Activated naive CD4-positive, alpha-beta T cell treated with anti-CD3 and anti-CD28 coated beads, Interleukin-2, amount 50 U/mL, for 16 hours (primary cell): ENCODE data around the gene STAB2.
"Not testable (repeated sequence)": the region's sequence is repeated elsewhere in the genome, so short reads cannot be mapped to it uniquely, and the experiment has no call there.

Source experiments
- DNase-seq: peaks from one replicate; pipeline ENCODE4 v3.0.0-alpha.2; 2020

The STAB2 gene

GRCh38 chr12:103785243-103786031 lies 198.4 kb downstream of the STAB2 start:
- DNase-seq = no peak

- no peak for DNase-seq
Measured at GRCh38 chr12:103786201-103786600, 199.1 kb downstream of the STAB2 start.

GRCh38 chr12:103791350-103791920 lies 204.4 kb downstream of the STAB2 start:
- no peak for DNase-seq

- DNase-seq = no peak
Measured at GRCh38 chr12:103793046-103793445, 206.0 kb downstream of the STAB2 start.

GRCh38 chr12:103793512-103794045 lies 206.5 kb downstream of the STAB2 start:
- DNase-seq = no peak

GRCh38 chr12:103794309-103795213 lies 207.5 kb downstream of the STAB2 start:
- no peak for DNase-seq

- DNase-seq = no peak
Measured at GRCh38 chr12:103798586-103798985, 211.5 kb downstream of the STAB2 start.

- DNase-seq = no peak
Measured at GRCh38 chr12:103799504-103799856, 212.4 kb downstream of the STAB2 start.

GRCh38 chr12:103799857-103800771 lies 213.0 kb downstream of the STAB2 start:
- no peak for DNase-seq

GRCh38 chr12:103801709-103802585 lies 214.9 kb downstream of the STAB2 start:
- no peak for DNase-seq

- DNase-seq = no peak
Measured at GRCh38 chr12:103802586-103802886, 215.5 kb downstream of the STAB2 start.

GRCh38 chr12:103803847-103804246 lies 216.8 kb downstream of the STAB2 start:
- no peak for DNase-seq

GRCh38 chr12:103805655-103806360 lies 218.7 kb downstream of the STAB2 start:
- no peak for DNase-seq

- no peak for DNase-seq
Measured at GRCh38 chr12:103806803-103807202, 219.7 kb downstream of the STAB2 start.

- no peak for DNase-seq
Measured at GRCh38 chr12:103807561-103808238, 220.6 kb downstream of the STAB2 start.

- DNase-seq = no peak
Measured at GRCh38 chr12:103808239-103808880, 221.3 kb downstream of the STAB2 start.

- no peak for DNase-seq
Measured at GRCh38 chr12:103809154-103809553, 222.1 kb downstream of the STAB2 start.

- DNase-seq = not testable (repeated sequence)
Measured at GRCh38 chr12:103809639-103810038, 222.6 kb downstream of the STAB2 start.

GRCh38 chr12:103810111-103810510 lies 223.0 kb downstream of the STAB2 start:
- no peak for DNase-seq

GRCh38 chr12:103811791-103812190 lies 224.7 kb downstream of the STAB2 start:
- no peak for DNase-seq
